ENCODE measurements around the gene HIF1A.

The HIF1A gene

GRCh38 chr14:61661471-61662400 lies 33.6 kb upstream of the HIF1A start:
- in situ Hi-C loops (cut with MboI; ENCODE audit: low pct_unique_long_range_greater_than_20kb, low sequenced_read_pairs, unreplicated experiment) = no loop called here
- peak; percentile 21 for DNase-seq (ENCODE audit: low spot score)
- no peak for TF ChIP-seq CTCF (IDR thresholded peaks at IDR 0.05; ENCODE audit: extremely low read depth, insufficient read depth, missing control alignments)

- no peak for TF ChIP-seq CTCF (IDR thresholded peaks at IDR 0.05; ENCODE audit: extremely low read depth, insufficient read depth, missing control alignments)
- DNase-seq (ENCODE audit: low spot score) = peak; percentile 66
- in situ Hi-C loops (cut with MboI; ENCODE audit: low pct_unique_long_range_greater_than_20kb, low sequenced_read_pairs, unreplicated experiment) = no loop called here
Measured at GRCh38 chr14:61662437-61663311, 32.6 kb upstream of the HIF1A start.

GRCh38 chr14:61663312-61663979 lies 31.9 kb upstream of the HIF1A start:
- in situ Hi-C loops (cut with MboI; ENCODE audit: low pct_unique_long_range_greater_than_20kb, low sequenced_read_pairs, unreplicated experiment) = no loop called here
- no peak for TF ChIP-seq CTCF (IDR thresholded peaks at IDR 0.05; ENCODE audit: extremely low read depth, insufficient read depth, missing control alignments)
- no peak for DNase-seq (ENCODE audit: low spot score)

- no peak for TF ChIP-seq CTCF (IDR thresholded peaks at IDR 0.05; ENCODE audit: extremely low read depth, insufficient read depth, missing control alignments)
- DNase-seq (ENCODE audit: low spot score) = no peak
- in situ Hi-C loops (cut with MboI; ENCODE audit: low pct_unique_long_range_greater_than_20kb, low sequenced_read_pairs, unreplicated experiment) = no loop called here
Measured at GRCh38 chr14:61668282-61668681, 27.0 kb upstream of the HIF1A start.

GRCh38 chr14:61670576-61670975 lies 24.7 kb upstream of the HIF1A start:
- in situ Hi-C loops (cut with MboI; ENCODE audit: low pct_unique_long_range_greater_than_20kb, low sequenced_read_pairs, unreplicated experiment) = no loop called here
- no peak for DNase-seq (ENCODE audit: low spot score)
- TF ChIP-seq CTCF (IDR thresholded peaks at IDR 0.05; ENCODE audit: extremely low read depth, insufficient read depth, missing control alignments) = no peak

GRCh38 chr14:61671082-61671481 lies 24.2 kb upstream of the HIF1A start:
- in situ Hi-C loops (cut with MboI; ENCODE audit: low pct_unique_long_range_greater_than_20kb, low sequenced_read_pairs, unreplicated experiment) = no loop called here
- TF ChIP-seq CTCF (IDR thresholded peaks at IDR 0.05; ENCODE audit: extremely low read depth, insufficient read depth, missing control alignments) = no peak
- DNase-seq (ENCODE audit: low spot score) = peak; percentile 42
